Glomerular visceral epithelial cell (primary cell): ENCODE results near the gene TGIF1.
"Not testable (repeated sequence)": the region's sequence is repeated elsewhere in the genome, so short reads cannot be mapped to it uniquely, and the experiment has no call there.

Experiments used
- DNase-seq: peaks from one replicate; pipeline ENCODE4 v3.0.0-alpha.2; 2016; ENCODE audit errors: extremely low spot score

Gene TGIF1

DNA sequence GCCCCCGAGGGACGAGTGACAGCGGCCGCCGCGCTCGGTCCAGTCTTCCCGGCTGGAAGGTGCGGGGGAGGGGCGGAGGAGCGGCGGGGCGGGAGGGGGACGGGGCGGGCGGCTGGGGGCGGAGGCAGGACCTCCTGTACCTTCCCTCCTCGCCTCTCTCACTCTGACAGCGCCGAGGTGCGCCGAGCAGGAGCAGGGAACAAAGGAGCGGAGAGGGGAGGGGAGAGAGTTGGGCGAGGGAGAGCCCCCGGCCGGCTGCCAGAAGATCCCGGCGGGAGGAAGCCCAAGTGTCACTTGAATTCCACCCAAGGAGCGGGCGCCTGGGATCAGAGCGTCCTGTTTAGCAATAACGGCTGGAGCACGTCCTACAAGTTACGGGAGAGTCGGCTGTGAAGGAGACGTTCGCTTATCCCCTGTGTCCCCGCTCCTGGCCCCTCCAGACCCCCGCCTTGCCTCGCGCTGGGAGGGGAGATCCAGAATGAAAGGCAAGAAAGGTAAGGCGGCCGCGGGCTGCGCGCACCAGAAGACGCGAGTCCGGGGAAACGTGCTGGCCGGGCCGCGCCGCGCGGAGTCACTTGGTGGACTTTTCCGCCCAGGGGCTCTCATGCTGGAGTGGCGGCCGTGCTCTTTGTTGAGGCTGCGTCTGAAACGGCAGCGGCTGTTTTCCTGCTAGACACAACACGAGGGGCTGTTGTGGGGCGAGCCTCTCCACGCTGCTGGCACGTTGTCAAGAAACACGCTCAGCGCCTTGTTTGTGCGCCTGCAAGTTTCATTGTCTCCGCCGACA is at the start of gene TGIF1:
TGIF1 (plus strand) TSS at position 161 of the 787 bp plus-strand sequence; CDS start at position 479, 318 bp downstream.
- peak; percentile 89 for DNase-seq

DNA sequence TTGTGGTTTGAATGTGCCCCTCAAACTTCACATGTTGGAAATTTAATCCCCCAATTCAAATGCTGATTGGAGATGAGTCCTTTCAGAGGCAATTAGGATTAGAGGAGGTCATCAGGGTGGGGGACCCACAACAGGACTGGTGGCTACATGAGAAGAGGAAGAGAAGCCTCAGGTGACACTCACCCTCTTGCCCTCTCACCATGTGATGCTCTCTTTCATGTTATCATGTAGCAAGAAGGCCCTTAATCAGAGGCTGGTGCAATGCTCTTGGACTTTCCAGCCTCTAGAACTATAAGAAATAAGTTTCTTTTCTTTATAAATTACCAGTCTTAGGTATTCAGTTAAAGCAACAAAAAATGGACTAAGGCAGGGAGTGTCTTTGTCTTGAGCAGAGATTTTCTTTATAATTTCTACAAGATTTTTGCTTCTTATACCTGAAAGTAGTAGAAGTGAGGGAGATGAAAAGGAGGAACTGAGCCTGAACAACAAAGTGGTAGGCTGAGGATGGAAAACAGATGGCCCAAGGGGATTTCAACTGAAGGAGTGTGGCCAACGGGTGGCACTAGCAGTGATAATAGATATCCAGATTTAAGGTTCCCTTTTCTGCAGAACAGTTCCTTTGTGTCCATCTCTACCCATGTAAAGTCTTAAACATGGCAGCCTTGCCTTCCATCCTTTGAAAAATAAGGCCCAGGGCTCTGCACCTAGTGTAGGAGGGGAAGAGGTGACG is 49.2 kb upstream of the TGIF1 start:
- DNase-seq, result no peak

DNA sequence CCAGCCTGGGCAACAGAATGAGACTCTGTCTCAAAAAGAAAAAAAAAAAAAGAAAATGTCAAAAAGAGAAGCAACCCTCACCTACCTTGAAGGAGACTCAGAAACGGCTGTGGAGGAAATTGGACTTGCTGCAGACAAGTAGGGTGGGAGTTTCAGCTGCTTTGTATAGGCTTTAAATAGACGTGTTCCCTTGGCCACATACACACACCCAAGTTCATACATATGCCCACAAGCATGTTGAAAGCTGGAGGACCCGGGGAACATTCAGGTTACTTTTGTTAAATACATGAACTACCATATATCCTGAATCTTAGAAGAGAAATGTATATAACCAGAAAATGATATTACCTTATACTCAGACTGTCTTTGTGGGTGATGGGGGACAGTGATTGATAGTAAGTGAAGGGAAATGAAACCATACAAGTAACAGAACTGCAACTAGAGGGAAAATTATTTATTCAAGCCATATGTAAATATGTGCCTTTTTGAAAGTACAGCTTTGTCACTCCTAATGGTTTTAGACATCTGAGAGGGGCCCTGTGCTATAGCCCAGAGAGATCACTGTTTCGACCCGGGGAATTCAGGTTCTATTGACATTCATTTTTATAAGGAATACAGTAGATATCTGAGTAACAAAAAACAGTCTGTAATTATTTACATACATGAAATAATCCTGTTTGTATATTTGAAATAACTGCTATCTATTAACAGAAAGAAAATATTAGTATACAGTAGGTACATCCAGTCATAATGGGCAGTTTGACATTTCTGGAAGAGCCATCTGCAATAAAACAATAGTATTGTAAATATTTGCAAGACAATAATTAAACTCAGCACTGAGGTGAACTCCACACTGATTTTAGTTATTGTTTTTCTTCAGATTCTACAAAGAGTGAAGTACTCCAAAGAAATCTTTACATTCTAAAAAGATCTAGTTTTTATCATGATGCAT is 48.0 kb upstream of the TGIF1 start:
- no peak for DNase-seq

DNA sequence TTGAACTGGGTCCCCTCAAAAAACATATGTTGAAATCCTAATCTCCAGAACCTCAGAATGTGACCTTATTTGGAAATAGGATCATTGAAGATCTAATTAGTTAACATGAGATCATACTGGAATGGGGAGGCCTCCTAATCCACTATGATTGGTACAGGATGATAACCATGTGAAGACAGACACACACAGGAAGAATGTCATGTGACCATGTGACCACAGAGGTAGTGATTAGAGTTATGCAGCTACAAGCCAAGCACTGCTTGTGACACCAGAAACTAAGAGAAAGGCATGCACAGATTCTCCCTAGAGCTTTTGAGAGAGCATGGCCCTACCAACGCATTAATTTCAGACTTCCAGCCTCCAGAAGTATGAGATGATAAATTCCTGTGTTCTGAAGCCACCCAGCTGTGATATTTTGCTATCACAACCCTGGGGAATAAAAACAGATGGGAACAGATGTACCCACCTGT is 47.0 kb upstream of the TGIF1 start:
- peak; percentile 12 for DNase-seq

DNA sequence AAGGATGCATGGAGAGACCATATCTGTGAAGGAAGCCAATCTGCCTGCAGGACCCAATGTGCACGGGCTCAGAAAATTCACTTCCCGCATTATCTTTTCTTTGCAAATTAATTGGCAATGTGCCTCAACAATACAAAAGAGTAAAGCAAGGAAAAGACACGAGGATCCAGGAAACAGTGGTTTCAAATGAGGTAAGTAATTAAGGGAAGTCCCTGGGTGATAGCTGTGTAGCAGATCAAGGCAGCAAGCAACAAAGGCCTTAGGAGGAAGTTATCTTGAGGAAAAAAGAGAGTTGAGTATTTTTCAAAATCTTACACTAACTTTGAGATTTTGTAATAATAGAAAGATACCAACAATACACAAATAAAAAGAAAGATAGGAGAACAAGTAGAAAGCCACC is 44.3 kb upstream of the TGIF1 start:
- DNase-seq, result no peak

DNA sequence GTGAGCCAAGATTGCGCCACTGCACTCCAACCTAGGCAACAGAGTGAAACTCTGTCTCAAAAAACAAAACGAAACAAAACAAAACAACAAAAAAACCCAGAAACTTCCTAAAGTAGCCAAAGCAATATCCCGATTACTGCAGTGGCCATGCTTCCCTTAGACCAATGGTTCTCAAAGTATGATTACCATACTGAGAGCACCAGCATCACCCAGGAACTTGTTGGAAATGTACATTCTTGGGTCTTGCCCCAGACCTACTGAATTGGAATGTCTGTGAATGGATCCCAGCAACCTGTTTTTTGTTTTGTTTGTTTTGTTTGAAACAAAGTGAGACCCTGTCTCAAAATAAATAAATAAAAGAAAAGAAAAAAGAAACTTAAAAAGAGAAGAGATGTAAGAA is 41.9 kb upstream of the TGIF1 start:
- no peak for DNase-seq

DNA sequence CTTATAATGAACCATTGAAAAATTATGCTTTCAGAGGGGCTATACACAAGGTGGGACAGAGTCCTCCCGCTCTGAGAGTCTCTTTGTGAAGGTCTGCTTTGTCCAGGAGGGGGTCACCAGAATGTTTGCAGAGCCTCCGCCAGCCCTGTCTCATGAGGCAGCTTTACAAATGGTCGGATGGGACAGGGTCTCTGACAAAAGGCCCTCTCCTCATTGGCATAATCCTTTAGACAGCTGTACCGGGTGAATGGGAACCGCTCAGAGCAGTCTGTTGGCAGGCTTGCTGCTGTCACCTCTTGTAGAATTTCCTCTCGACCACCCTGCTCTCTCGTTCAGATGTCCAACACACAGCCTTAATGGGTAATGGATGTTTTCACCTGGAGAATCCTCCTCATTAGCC is 40.2 kb upstream of the TGIF1 start:
- DNase-seq, result no peak

DNA sequence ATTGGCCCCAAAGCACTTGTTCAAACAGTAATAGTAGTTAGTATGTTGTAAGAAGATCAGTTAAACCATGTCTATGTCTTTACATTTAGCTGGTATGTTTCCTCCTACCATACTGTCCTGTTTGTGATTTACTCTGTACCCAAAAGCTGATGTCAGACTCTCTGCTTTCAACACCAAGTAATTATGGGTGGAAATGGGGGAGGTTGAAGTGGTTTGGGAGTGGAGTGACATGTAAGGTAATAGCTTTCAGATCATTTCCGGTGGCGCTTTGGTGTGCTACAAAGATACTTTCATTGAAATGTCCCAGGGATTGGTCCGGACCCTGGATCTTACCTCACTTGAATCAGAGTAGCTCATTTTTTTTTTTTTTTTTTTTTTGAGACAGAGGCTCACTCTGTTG is 39.7 kb upstream of the TGIF1 start:
- no peak for DNase-seq

DNA sequence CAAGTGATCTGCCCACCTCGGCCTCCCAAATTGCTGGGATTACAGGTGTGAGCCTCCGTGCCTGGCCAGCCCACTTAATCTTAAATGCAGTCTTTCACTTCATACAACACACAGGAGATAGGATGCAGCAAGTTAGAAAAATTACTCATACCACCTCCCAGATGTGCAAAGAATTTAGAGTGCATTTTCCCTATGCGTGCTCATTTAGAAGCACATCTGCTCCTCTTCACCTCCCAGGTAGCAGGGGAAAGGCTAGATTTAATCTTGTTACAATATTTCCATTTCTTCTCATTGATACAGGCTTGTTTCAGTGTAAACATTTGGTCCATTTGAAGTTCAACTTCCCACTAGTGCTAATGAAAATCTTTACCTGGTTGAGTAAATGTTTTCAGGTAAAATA is 39.1 kb upstream of the TGIF1 start:
- DNase-seq, result not testable (repeated sequence)

DNA sequence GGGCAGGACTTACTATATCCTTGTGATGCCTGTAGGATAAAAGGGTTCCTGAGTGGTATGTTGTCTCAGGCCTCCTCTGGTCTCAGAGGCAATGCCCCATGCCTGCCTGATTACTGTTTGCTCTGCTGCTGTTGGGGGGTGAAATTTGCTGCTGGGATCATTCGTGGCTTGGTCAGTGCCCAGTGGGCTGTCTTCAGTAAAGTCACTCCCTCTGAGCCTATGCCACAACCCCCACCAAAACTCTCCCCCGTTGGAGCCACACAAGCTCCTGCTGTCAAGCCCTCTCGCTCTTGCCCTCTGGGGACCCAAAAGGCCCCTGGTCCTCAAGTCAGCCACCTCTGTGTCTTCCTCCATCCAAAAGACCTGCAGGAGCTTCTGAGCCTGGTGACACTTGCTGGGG is 38.6 kb upstream of the TGIF1 start:
- DNase-seq, result no peak

DNA sequence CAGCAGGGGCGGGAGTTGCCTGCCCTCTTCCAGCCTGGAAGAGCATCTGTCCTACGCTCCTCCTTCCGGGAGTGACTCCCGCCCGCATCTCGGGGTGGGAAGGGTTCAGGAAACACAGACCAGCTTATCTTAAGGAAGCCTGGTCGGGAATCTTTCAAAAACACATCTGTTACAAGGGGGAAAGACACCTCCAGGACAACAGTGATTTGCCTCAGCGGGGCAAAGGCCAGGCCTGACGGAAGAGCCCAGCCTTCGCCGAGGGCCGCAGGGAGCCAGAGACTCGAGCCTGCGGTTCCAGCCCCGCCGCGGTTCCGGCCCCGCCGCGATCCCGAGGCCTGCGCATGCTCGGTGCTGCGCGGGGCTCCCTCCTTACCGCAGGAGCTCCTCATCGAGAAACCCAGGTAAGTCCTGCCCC is 38.1 kb upstream of the TGIF1 start:
- DNase-seq, result no peak

DNA sequence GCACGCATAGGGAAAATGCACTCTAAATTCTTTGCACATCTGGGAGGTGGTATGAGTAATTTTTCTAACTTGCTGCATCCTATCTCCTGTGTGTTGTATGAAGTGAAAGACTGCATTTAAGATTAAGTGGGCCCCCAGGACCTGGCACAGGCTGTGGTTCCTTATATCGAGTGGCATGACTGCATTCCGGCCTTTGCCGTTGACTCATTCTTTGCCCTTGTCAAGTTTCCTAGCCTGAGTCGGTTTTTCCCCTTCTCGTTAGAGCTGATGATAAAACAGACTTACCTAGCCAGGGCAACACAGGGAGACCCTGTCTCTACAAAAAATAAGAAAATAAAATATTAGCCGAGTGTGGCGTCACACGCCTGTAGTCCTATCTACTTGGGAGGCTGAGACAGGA is 37.4 kb upstream of the TGIF1 start:
- DNase-seq, result peak; percentile 42

DNA sequence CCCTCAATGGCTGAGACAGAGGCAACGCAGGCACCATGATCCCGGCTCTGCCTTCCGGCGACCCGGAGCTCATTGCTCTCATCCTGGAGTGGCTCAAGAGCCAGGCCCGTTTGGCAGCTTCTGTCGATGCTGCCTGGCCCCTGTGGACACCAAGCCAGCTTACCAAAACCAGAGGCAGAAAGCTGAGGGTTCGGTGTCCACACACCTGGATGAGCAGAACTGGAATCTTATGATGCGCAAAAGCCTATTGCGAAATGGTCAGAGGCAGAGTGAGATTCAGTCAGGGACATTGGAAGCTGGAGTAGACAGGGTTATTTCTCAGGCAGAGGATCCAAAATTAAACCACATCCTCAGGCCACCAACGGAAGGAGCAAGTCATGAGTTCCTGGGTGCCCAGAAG is 34.9 kb upstream of the TGIF1 start:
- DNase-seq, result no peak

DNA sequence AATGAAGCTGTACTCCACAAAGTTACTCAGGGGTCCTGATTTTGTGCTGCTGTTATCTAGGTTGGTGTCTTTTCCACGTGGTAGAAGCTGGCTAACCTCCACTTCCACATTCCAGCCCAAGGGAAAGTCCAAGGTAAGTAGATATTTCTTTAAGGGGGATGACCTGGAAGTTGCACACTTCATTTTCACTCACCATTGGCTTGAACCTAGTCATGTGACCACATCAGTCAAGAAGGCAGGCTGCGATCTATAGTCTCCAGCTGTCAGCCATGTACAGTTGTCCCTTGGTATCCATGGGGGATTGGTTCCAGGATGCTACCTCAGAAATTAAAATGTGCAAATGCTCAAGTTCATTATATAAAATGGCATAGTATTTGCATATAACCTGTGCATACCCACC is 31.9 kb upstream of the TGIF1 start:
- no peak for DNase-seq

DNA sequence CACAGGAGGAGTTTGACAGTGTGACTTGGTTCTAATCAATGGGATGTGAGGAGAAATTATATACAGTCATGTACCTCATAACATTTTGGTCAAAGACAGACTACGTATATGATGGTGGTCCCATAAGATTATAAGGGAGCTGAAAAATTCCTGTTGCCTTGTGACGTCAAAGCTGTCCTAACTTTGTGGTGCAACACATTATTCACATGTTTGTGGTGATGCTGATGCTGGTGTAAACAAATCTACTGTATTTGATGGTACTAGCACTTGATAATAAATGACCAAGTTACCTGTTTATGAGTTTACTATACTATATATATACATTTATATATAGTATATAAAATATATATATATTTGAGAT is 29.1 kb upstream of the TGIF1 start:
- DNase-seq, result no peak

DNA sequence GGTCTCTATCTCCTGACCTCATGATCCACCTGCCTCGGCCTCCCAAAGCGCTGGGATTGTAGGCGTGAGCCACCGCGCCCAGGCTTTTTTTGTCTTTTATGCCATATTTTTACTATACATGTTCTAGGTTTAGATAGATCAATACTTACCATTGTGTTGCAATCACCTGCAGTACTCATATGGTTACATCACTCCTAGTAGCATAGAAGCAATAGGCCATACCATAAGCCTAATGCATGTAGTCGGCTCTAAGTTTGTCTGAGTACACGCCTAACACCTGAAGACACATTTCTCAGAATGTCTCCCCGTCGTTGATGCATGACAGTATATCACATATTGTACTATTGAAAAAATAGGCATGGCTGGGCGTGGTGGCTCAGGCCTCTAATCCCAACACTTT is 27.1 kb upstream of the TGIF1 start:
- DNase-seq, result no peak

DNA sequence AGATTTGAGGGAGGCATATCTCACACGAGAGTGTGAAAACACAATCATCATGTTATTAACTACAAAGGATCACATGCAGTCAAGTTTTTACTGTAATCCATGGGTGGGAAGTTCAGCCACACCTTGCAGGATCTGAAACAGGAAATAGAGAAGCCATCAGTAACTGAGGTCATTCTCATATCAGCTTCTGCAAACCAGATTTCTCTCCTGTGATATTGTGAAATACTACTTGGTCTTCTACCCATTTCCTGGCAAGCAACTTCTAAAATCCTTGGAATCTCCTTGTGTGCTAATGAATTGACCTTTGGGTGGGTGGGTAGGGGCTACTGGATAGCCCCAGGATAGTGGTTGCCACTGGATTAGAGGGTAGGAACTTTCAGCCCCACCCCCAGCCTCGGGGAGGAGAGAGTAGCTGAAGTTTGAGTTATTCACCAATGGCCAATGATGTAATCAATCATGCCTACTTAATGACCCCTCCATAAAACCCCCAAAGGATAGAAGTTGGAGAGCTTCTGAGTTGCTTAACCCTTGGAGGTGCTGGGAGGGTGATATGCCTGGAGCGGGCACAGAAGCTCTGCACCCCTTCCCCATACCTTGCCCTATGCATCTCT is 25.6 kb upstream of the TGIF1 start:
- no peak for DNase-seq

DNA sequence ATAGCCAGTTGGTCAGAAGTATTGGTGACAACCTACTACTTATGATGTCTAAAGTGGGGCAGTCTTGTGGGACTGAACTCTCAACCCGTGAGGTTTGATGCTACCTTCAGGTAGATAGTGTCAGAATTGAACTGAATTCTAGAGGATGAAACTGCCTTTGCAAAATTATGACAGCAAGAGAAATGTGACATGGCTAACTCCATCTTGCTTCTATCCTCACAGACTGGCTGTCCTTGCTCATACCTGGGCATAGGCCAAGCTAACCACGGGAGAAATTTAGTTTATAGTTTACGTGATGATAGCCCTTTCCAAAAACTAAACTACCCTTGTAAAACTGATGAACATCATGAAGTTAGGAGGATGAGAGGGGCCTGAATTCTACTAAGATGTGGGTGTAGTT is 24.9 kb upstream of the TGIF1 start:
- no peak for DNase-seq

DNA sequence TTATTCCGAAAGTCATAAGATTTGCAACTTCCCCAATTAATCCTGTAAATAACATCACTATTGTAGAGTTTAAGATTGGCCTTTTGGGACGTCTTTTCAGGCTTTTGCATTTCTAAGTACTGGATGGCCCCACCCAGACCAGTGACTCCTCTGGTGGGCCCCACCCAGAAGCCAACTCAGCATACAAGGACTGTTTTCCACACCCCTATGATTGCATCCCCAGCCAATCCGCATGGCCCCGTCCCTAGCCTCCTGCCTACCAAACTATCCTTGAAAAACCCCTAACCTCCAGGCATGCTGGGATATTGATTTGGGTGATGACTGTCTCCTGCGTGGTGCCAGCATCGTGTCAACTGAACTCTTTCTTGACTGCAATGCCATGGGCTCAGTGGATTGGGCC is 24.5 kb upstream of the TGIF1 start:
- no peak for DNase-seq

DNA sequence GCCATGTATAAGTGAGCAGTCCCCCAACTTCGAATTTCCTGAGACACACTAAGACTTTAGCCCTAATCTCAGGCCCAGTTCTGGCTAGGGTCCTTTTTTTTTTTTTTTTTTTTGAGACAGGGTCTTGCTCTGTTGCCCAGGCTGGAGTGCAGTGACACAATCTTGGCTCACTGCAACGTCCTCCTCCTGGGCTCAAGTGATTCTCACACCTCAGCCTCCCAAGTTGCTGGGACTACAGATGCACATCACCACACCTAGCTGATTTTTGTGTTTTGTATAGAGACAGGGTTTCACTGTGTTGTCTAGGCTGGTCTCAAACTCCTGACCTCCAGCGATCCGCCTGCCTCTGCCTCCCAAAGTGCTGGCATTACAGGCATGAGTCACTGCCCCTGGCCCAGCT is 23.9 kb upstream of the TGIF1 start:
- no peak for DNase-seq

DNA sequence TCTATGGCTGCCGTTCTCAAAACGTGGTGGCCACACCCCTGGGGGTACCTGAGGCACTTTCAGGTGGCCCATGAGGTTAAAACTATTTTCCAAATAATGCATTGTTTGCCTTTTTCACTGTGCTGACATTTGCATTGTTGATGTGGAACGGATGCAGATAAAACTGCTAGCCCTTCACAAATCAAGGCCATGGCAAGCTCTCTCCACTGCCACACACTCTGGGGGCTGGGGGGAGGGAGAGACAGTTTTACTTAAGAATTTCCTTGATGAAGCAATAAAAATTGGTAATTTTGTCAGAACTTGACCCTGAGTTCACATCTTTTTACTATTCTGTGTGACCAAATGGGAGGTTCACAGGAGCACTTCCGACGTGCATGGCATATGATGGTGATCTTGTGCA is 22.0 kb upstream of the TGIF1 start:
- DNase-seq, result no peak

DNA sequence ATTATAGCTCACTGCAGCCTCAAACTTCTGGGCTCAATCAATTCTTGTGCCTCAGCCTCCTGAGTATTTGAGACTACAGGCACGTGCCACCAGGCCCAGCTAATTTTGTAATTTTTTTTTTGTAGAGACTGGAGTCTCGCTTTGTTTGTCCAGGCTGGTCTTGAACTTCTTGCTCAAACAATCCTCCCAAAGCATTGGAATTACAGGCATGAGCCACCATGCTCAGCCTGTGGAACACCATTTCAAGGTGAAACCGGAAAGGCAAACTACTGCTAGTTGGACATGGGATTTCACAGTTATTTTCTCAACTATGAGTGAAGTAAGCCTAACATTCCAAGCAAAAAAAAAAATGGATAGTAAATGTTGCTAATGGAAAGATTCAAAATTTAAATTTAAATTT is 20.9 kb upstream of the TGIF1 start:
- DNase-seq, result no peak
